T-cell (primary cell): Measurements from ENCODE around the gene SEC61B. TPM values are rescaled to one million over a fixed set of nuclear protein-coding genes. Genes with fewer than 3 reads are reported as not detected.

Experiments
- ATAC-seq, 4 experiments: fragments of 200-7000 bp in 3 of 4; fragments of 150-1000 bp in 1 of 4; cut with Tn5 transposase; replicated peaks in 1 of 4; 1 replicate in 3 of 4; 2 replicates in 1 of 4; pipeline ENCODE4 v1.10.0; 2021; ENCODE audit warnings: moderate library complexity in 3 of 4, mild to moderate bottlenecking in 2 of 4, moderate number of reproducible peaks in 1 of 4
- CTCF ChIA-PET, 2 donors: fragments of 300-600 bp; sonication (Branson Sonifier 250); formaldehyde crosslinking; loops; one replicate each; lab custom pipeline; 2022; ENCODE audit warnings: antibody characterized with exemption in 2 of 2; lab: Charles Lee
- POLR2A ChIA-PET, 2 donors: fragments of 300-600 bp; sonication (Branson Sonifier 250); formaldehyde crosslinking; loops; one replicate each; lab custom pipeline; 2022; ENCODE audit warnings: antibody characterized with exemption in 2 of 2; lab: Charles Lee
- DNase-seq, 35 experiments: peaks; one replicate each; pipeline versions ENCODE4 v3.0.0 to v3.0.0-alpha.2; 2013 to 2023
- H3K27ac ChIP-seq: one replicate; pipeline ENCODE4 v1.5.1; 2013; ENCODE audit warnings: low read length
- H3K27me3 ChIP-seq, 2 experiments: replicated peaks in 1 of 2; 1 replicate in 1 of 2; 2 replicates in 1 of 2; pipeline versions ENCODE4 v1.6.1 to v1.7.0; 2013; ENCODE audit warnings: low read length in 1 of 2, mixed read lengths in 1 of 2; ENCODE audit not compliant: control insufficient read depth in 2 of 2, insufficient read depth in 2 of 2; ENCODE audit errors: extremely low read depth in 1 of 2
- H3K36me3 ChIP-seq, 2 donors: 1 replicate in 1 of 2; 2 replicates in 1 of 2; pipeline versions ENCODE4 v1.6.1 to v1.7.0; 2013; ENCODE audit warnings: low read length in 1 of 2; ENCODE audit not compliant: control insufficient read depth in 2 of 2, insufficient read depth in 1 of 2; ENCODE audit errors: extremely low read depth in 1 of 2
- H3K4me1 ChIP-seq, 2 experiments: 1 replicate in 1 of 2; 2 replicates in 1 of 2; pipeline versions ENCODE4 v1.6.1 to v1.7.0; 2013; ENCODE audit warnings: low read length in 2 of 2, mixed read lengths in 1 of 2; ENCODE audit not compliant: insufficient read depth in 2 of 2, control insufficient read depth in 1 of 2; ENCODE audit errors: extremely low read depth in 1 of 2
- H3K4me3 ChIP-seq, 2 donors: 1 replicate in 1 of 2; 2 replicates in 1 of 2; pipeline versions ENCODE4 v1.5.1 to v1.7.0; 2013; ENCODE audit warnings: mild to moderate bottlenecking in 2 of 2, low read length in 1 of 2, moderate library complexity in 1 of 2; ENCODE audit not compliant: control insufficient read depth in 1 of 2; ENCODE audit errors: extremely low read depth in 1 of 2
- H3K9me3 ChIP-seq: 2 replicates; pipeline ENCODE4 v1.7.0; 2013
- H3K27ac Mint-ChIP-seq, 2 donors: one replicate each; pipeline ENCODE4 v1.8.0; 2020 to 2021; ENCODE audit warnings: mild to moderate bottlenecking in 2 of 2, mixed read lengths in 2 of 2
- H3K27me3 Mint-ChIP-seq, 2 donors: one replicate each; pipeline ENCODE4 v1.8.0; 2021 to 2022; ENCODE audit warnings: mixed read lengths in 2 of 2
- H3K36me3 Mint-ChIP-seq: one replicate; pipeline ENCODE4 v1.8.0; 2021; ENCODE audit warnings: mixed read lengths
- H3K4me1 Mint-ChIP-seq, 3 donors: one replicate each; pipeline ENCODE4 v1.8.0; 2020 to 2022; ENCODE audit warnings: mixed read lengths in 3 of 3, mild to moderate bottlenecking in 1 of 3
- H3K4me3 Mint-ChIP-seq, 3 donors: one replicate each; pipeline ENCODE4 v1.8.0; 2020 to 2022; ENCODE audit warnings: mild to moderate bottlenecking in 3 of 3, mixed read lengths in 3 of 3, moderate library complexity in 3 of 3
- H3K9me3 Mint-ChIP-seq, 3 donors: one replicate each; pipeline ENCODE4 v1.8.0; 2020 to 2022; ENCODE audit warnings: mixed read lengths in 3 of 3
- WGBS: methylation state at CpG from one replicate; pipeline ENCODE4 v1.1.5; 2013; ENCODE audit warnings: missing lambda C conversion rate; ENCODE audit not compliant: insufficient coverage; 5-methylcytosine and 5-hydroxymethylcytosine counted together
- total RNA-seq, 35 experiments: library from RNA in 6 of 35; stranded (reverse) in 6 of 35; fragments of 120-200 nt in 1 of 35; gene quantifications; one replicate each; pipeline versions ENCODE4 v1.2.1 to v1.2.4 and lab custom pipeline; 2013 to 2026

The SEC61B gene
- total RNA-seq, result 10 to 100 TPM; 54.9 to 91.5 (median 84.0) TPM
- 87.8 TPM for total RNA-seq (2013)
- 27.1 to 130 (median 43.5) reads per million in 29 experiments for total RNA-seq (lab: John Stamatoyannopoulos, UW)

GRCh38 chr9:99221621-99222415 is at the start of gene SEC61B, which contains the start of gene ALG2:
Gene SEC61B (plus strand): TSS chr9:99222282. CDS start chr9:99222364, 82 bp downstream.
Gene ALG2 (minus strand): TSS chr9:99221942. CDS start chr9:99221894, 48 bp downstream.
- peak; percentile 80 to 94 (median 90) for DNase-seq
- peak within 1 kb of the TSS; percentile 96 for H3K27ac ChIP-seq
- peaks cover 41% of the 10 kb centered on the region for H3K36me3 Mint-ChIP-seq
- H3K9me3 Mint-ChIP-seq, result no peaks in the 10 kb centered on the region
- ATAC-seq, result peak; percentile 93 to 97 (median 94)
- ChIA-PET CTCF (interaction anchor here (0.7 to 1.9 kb wide), 4 partner anchors 10 to 597 kb away, joined by 3 to 9 read pairs (median 6); no protein-coding TSS in a partner anchor), POLR2A (interaction anchor here (0.6 to 3.3 kb wide), 7 partner anchors 8 to 965 kb away, joined by 3 to 13 read pairs (median 3); no protein-coding TSS in a partner anchor)
- no peaks in the 10 kb centered on the region for H3K27me3 ChIP-seq
- H3K4me1 ChIP-seq, result peaks cover 16 to 26% of the 10 kb centered on the region in 2 experiments
- H3K36me3 ChIP-seq, result peaks cover 6 to 26% of the 10 kb centered on the region in 2 donors
- H3K4me3 Mint-ChIP-seq, result peak within 1 kb of the TSS; percentile 93 to 99 (median 95)
- no peaks in the 10 kb centered on the region for H3K27me3 Mint-ChIP-seq
- peak within 1 kb of the TSS; percentile 99 to 100 for H3K27ac Mint-ChIP-seq
- H3K4me1 Mint-ChIP-seq, result peaks cover 66 to 83% (median 81%) of the 10 kb centered on the region in 3 donors
- under 1% methylated on average over 70 of the region's 70 CpGs for WGBS
- H3K9me3 ChIP-seq, result no peaks in the 10 kb centered on the region
- peak within 1 kb of the TSS; percentile 89 to 96 for H3K4me3 ChIP-seq

GRCh38 chr9:99173570-99174504 is 48.2 kb upstream of the SEC61B start:
- Mint-ChIP-seq H3K4me3 (no peak overlapping the region), H3K9me3 (no peaks in the 10 kb centered on the region), H3K36me3 (no peaks in the 10 kb centered on the region), H3K4me1 (no peaks in the 10 kb centered on the region), H3K27ac (no peak overlapping the region), H3K27me3 (peaks cover 5 to 9% of the 10 kb centered on the region in 2 donors)
- ChIA-PET POLR2A (no interaction called here), CTCF (interaction anchor here in 1 of 2 donors (1.0 kb wide), 1 partner anchor 11 kb away, joined by 3 read pairs; no protein-coding TSS in a partner anchor)
- DNase-seq, result no peak
- H3K4me1 ChIP-seq, result no peaks in the 10 kb centered on the region
- no peak overlapping the region for H3K27ac ChIP-seq
- peaks cover 0 to 10% of the 10 kb centered on the region in 2 experiments for H3K27me3 ChIP-seq
- no peaks in the 10 kb centered on the region for H3K36me3 ChIP-seq
- ATAC-seq, result no peak
- no peak overlapping the region for H3K4me3 ChIP-seq
- H3K9me3 ChIP-seq, result no peaks in the 10 kb centered on the region
- 80% methylated on average over 3 of the region's 10 CpGs for WGBS

GRCh38 chr9:99176527-99177013 is 45.5 kb upstream of the SEC61B start:
- H3K36me3 Mint-ChIP-seq, result no peaks in the 10 kb centered on the region
- H3K4me1 Mint-ChIP-seq, result peaks cover 2 to 8% (median 5%) of the 10 kb centered on the region in 3 donors
- CTCF ChIA-PET, result no interaction called here
- Histone ChIP-seq H3K4me1 (no peaks in the 10 kb centered on the region), H3K27ac (no peak overlapping the region), H3K4me3 (no peak overlapping the region), H3K9me3 (no peaks in the 10 kb centered on the region), H3K36me3 (no peaks in the 10 kb centered on the region), H3K27me3 (no peaks in the 10 kb centered on the region)
- DNase-seq, result no peak
- no peak overlapping the region for H3K27ac Mint-ChIP-seq
- H3K9me3 Mint-ChIP-seq, result no peaks in the 10 kb centered on the region
- H3K4me3 Mint-ChIP-seq, result no peak overlapping the region
- H3K27me3 Mint-ChIP-seq, result peaks cover 0 to 7% of the 10 kb centered on the region in 2 donors
- POLR2A ChIA-PET, result no interaction called here
- 77% methylated on average over 3 of the region's 4 CpGs for WGBS
- no peak for ATAC-seq

GRCh38 chr9:99177576-99178366 is 44.3 kb upstream of the SEC61B start:
- Histone ChIP-seq H3K4me1 (no peaks in the 10 kb centered on the region), H3K27me3 (no peaks in the 10 kb centered on the region), H3K36me3 (no peaks in the 10 kb centered on the region), H3K27ac (no peak overlapping the region), H3K4me3 (no peak overlapping the region), H3K9me3 (no peaks in the 10 kb centered on the region)
- 80% methylated on average over 1 of the region's 8 CpGs for WGBS
- ChIA-PET CTCF (interaction anchor here in 1 of 2 donors (0.6 kb wide), 1 partner anchor 935 kb away, joined by 3 read pairs; no protein-coding TSS in a partner anchor), POLR2A (interaction anchor here in 1 of 2 donors (0.6 kb wide), 1 partner anchor 716 kb away, joined by 4 read pairs; no protein-coding TSS in a partner anchor)
- H3K27ac Mint-ChIP-seq, result no peak overlapping the region
- no peak for DNase-seq
- no peaks in the 10 kb centered on the region for H3K9me3 Mint-ChIP-seq
- no peaks in the 10 kb centered on the region for H3K36me3 Mint-ChIP-seq
- no peaks in the 10 kb centered on the region for H3K27me3 Mint-ChIP-seq
- no peak overlapping the region for H3K4me3 Mint-ChIP-seq
- no peak for ATAC-seq
- H3K4me1 Mint-ChIP-seq, result peaks cover 6 to 12% (median 9%) of the 10 kb centered on the region in 3 donors

GRCh38 chr9:99178912-99179872 is 42.9 kb upstream of the SEC61B start:
- no peak overlapping the region for H3K4me3 Mint-ChIP-seq
- Histone ChIP-seq H3K36me3 (no peaks in the 10 kb centered on the region), H3K4me1 (peaks cover 0 to 4% of the 10 kb centered on the region in 2 experiments), H3K27ac (no peak overlapping the region), H3K27me3 (no peaks in the 10 kb centered on the region), H3K9me3 (no peaks in the 10 kb centered on the region), H3K4me3 (no peak overlapping the region)
- DNase-seq (no peak), ATAC-seq (no peak)
- 93% methylated on average over 8 of the region's 17 CpGs for WGBS
- ChIA-PET POLR2A (no interaction called here), CTCF (interaction anchor here in 1 of 2 donors (0.7 kb wide), 1 partner anchor 112 kb away, joined by 3 read pairs; no protein-coding TSS in a partner anchor)
- H3K27me3 Mint-ChIP-seq, result no peaks in the 10 kb centered on the region
- no peak overlapping the region for H3K27ac Mint-ChIP-seq
- H3K4me1 Mint-ChIP-seq, result peaks cover 6 to 12% (median 11%) of the 10 kb centered on the region in 3 donors
- H3K9me3 Mint-ChIP-seq, result no peaks in the 10 kb centered on the region
- no peaks in the 10 kb centered on the region for H3K36me3 Mint-ChIP-seq
